Measurements from ENCODE around the gene PIGS.
"Not testable (repeated sequence)": the region's sequence is repeated elsewhere in the genome, so short reads cannot be mapped to it uniquely, and the experiment has no call there.

PIGS gene

GRCh38 chr17:28528327-28529012 lies 42.9 kb downstream of the PIGS start:
- no peak for DNase-seq

GRCh38 chr17:28527859-28528258 lies 43.5 kb downstream of the PIGS start:
- no peak for DNase-seq

GRCh38 chr17:28527181-28527681 lies 44.1 kb downstream of the PIGS start:
- DNase-seq = no peak

- no peak for DNase-seq
Measured at GRCh38 chr17:28526381-28526780, 44.9 kb downstream of the PIGS start.

GRCh38 chr17:28524476-28525424 lies 46.6 kb downstream of the PIGS start:
- peak; percentile 74 for DNase-seq

- DNase-seq = no peak
Measured at GRCh38 chr17:28523876-28524275, 47.4 kb downstream of the PIGS start.

- no peak for DNase-seq
Measured at GRCh38 chr17:28523186-28523585, 48.1 kb downstream of the PIGS start.

- DNase-seq = not testable (repeated sequence)
Measured at GRCh38 chr17:28522281-28522680, 49.0 kb downstream of the PIGS start.

GRCh38 chr17:28521311-28522085 lies 49.8 kb downstream of the PIGS start:
- DNase-seq = no peak

GRCh38 chr17:28520687-28521086 lies 50.6 kb downstream of the PIGS start:
- no peak for DNase-seq

GRCh38 chr17:28519236-28519635 lies 52.1 kb downstream of the PIGS start:
- DNase-seq = no peak

GRCh38 chr17:28518578-28518977 lies 52.7 kb downstream of the PIGS start:
- no peak for DNase-seq

GRCh38 chr17:28518132-28518531 lies 53.2 kb downstream of the PIGS start:
- no peak for DNase-seq

- no peak for DNase-seq
Measured at GRCh38 chr17:28515518-28515917, 55.8 kb downstream of the PIGS start.

GRCh38 chr17:28514561-28515002 lies 56.7 kb downstream of the PIGS start:
- no peak for DNase-seq

- no peak for DNase-seq
Measured at GRCh38 chr17:28513476-28513875, 57.8 kb downstream of the PIGS start.

- DNase-seq = no peak
Measured at GRCh38 chr17:28511858-28512461, 59.4 kb downstream of the PIGS start.

- DNase-seq = no peak
Measured at GRCh38 chr17:28509789-28510188, 61.5 kb downstream of the PIGS start.

- no peak for DNase-seq
Measured at GRCh38 chr17:28508211-28508724, 63.1 kb downstream of the PIGS start.

- no peak for DNase-seq
Measured at GRCh38 chr17:28507567-28508203, 63.6 kb downstream of the PIGS start.

GRCh38 chr17:28506763-28507487 lies 64.4 kb downstream of the PIGS start:
- DNase-seq = no peak
